Body of pancreas (tissue), 4 donors: Measurements from ENCODE around the gene GCC2.

Experiments used
- POLR2A ChIP-seq, 3 donors: fragments of 450-650 bp; IDR thresholded peaks; one replicate each; pipeline ENCODE4 v1.6.1; 2016; ENCODE audit warnings: antibody characterized with exemption in 3 of 3, mild to moderate bottlenecking in 2 of 3
- TF ChIP-seq, protein P1 (sequence below), 7 experiments: fragments of 450-650 bp in 4 of 7; fragments of 200-600 bp in 3 of 7; sonication (generic) in 3 of 7; IDR thresholded peaks; one replicate each; pipeline ENCODE4 v1.5.1; 2016 to 2019; ENCODE audit warnings: antibody characterized with exemption in 7 of 7

DNA sequence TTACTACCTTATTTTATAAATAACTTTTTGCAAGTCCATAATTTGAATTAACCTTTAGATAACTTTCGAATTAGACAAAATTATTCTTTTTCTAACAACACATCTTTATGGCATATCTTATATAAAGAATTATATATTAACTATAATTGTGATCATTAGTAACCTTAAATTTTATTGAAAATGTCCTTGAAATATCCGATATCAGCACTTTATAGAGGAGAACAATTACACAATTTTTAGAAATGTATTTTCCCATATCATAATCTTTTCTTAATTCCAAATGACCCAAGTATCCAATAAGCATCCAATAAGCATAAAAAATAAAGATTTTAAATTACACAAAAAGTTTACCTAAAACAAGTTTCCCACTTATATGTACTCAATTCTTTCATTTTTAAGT, 7.3 kb upstream of the GCC2 start:
- TF ChIP-seq, protein P1, sequence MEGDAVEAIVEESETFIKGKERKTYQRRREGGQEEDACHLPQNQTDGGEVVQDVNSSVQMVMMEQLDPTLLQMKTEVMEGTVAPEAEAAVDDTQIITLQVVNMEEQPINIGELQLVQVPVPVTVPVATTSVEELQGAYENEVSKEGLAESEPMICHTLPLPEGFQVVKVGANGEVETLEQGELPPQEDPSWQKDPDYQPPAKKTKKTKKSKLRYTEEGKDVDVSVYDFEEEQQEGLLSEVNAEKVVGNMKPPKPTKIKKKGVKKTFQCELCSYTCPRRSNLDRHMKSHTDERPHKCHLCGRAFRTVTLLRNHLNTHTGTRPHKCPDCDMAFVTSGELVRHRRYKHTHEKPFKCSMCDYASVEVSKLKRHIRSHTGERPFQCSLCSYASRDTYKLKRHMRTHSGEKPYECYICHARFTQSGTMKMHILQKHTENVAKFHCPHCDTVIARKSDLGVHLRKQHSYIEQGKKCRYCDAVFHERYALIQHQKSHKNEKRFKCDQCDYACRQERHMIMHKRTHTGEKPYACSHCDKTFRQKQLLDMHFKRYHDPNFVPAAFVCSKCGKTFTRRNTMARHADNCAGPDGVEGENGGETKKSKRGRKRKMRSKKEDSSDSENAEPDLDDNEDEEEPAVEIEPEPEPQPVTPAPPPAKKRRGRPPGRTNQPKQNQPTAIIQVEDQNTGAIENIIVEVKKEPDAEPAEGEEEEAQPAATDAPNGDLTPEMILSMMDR (IDR thresholded peaks at IDR 0.05), result no peak
- no peak for TF ChIP-seq POLR2A (IDR thresholded peaks at IDR 0.05)
